ENCODE data around the gene PUS1. TPM values are rescaled to one million over a fixed set of nuclear protein-coding genes. Genes with fewer than 3 reads are reported as not detected.

Gene PUS1
- polyA plus RNA-seq, 1 experiment = 11.4 TPM

DNA sequence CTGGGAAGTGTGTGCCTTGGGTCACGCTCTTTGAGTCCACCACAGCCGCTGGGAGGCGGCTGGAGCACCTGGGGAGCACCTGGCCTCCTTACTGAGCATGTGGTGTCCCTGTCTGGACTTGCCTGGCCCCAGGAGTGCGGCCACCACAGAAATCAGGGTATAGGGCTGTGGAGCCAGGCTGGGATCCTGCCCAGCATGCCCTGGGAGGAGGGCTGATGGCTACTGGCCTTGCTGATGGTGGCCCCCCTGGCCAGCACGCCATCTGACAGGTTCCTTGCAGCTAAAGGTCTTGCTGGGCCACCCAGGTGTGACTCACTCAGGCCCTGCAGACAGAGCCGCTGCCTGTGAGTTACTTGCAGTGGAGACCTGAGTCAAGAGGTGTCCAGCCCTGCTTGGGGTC is 28.7 kb upstream of the PUS1 start:
- TF ChIP-seq CTCF (IDR thresholded peaks at IDR 0.05; ENCODE audit: low read depth, low read length) = no peak
- no peak overlapping the region for H3K4me3 ChIP-seq (ENCODE audit: low read depth, low read length)
- no peaks in the 10 kb centered on the region; the same call in 1 of the 2 replicates for H3K9me3 ChIP-seq (ENCODE audit: control insufficient read depth, insufficient read depth, low read length)
- CTCF ChIA-PET = no interaction called here
- POLR2A ChIA-PET = no interaction called here
- no peak overlapping the region for H3K27ac ChIP-seq (ENCODE audit: low read depth, low read length)
- no peaks in the 10 kb centered on the region for H3K27me3 ChIP-seq (ENCODE audit: control insufficient read depth, insufficient read depth, low read length)
- no peak for DNase-seq (ENCODE audit: low read depth, low spot score)

DNA sequence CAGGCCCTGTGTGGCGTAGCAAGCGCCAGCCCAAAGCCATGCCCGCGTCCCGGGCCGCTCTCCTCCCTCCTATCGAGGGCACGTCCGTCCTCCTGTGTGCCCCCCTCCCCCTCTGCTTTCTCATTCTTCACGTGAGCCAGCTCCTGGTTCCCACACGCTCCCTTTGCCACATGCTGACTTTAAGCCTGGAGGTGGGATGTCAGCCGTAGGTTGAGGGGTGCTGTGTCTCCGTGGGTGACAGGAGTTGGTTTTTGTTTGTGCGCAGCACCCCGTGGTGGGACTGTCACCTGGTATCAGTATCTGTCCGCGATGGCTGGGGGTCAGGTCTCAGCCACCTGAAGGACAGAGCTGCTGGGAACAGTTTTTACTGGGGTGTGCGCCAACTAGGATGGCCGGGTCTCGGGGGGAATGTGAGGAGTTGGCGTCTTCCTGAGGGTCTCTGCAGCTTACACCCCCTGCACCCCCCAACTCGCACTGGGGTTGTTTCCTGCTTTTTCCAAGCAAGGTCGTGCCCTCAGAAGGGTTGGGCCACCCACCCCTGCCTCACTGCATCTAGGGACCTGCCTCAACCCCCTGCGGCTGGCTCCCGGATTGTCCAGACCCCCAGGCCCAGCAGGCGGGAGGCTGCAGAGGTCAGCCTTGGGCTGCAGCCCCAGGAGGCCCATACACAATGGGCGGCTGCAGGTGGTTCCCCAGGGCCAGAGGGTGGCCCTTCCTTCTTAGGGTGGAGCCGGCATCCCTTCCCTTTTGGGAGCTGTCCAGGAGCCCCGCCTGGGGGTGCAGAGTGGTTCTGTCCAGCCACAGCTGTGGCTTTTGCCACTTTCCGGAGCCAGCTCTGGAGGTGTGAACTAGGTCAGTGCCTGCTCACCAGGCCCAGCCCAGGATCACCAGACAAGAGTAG is 27.4 kb upstream of the PUS1 start:
- CTCF ChIA-PET = no interaction called here
- no peak for TF ChIP-seq CTCF (IDR thresholded peaks at IDR 0.05; ENCODE audit: low read depth, low read length)

DNA sequence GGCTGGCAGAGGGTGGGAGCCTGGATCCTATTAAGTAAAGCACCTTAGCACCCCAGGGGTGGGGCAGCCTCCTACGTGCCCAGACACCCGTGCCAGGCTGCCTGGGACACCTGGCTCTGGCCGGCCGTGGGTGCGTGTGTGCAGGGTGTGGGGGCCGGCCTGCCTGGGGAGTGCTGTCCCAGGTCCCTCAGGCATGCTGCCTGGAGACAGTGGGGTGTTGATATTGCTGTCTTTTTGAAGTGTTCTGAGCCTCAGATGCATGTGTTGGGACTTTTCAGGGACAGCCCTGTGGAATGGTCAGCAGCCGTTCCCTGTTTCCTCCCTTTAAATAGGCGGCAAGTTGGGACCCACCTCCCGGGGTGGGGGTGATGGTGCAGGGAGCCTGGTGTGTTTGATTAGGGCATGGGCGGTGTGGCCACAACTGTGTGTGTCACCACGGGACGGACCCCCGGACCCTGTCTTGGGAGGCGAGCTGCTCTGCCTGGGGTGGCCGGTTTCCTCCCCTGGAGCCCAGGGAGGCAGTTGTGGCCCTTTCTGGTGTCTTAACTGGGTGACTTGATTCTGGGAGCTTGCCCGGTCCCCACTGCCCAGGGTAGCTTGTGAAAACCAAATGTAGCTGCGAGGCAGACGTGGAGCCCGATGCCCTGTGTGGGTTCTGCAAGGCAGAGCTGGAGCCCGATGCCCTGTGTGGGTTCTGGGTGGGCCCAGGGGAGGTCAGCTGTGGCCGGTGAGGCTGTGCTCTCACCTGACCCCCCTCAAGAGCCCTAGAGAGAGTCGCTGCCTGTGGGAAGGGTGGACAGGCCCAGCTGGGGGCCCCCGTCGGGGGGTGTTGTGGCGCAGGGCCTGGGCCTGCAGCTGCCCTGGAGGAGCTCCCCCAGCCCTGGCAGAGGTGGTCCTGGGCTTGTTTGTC is 26.5 kb upstream of the PUS1 start:
- TF ChIP-seq CTCF (IDR thresholded peaks at IDR 0.05; ENCODE audit: low read depth, low read length) = no peak
- ChIA-PET POLR2A (no interaction called here), CTCF (no interaction called here)
- Histone ChIP-seq H3K27me3 (ENCODE audit: control insufficient read depth, insufficient read depth, low read length) (no peaks in the 10 kb centered on the region), H3K27ac (ENCODE audit: low read depth, low read length) (no peak overlapping the region), H3K4me3 (ENCODE audit: low read depth, low read length) (no peak overlapping the region), H3K9me3 (ENCODE audit: control insufficient read depth, insufficient read depth, low read length) (no peaks in the 10 kb centered on the region; the same call in 1 of the 2 replicates)
- DNase-seq (ENCODE audit: low read depth, low spot score) = no peak

More for the DNA sequence above, 27.4 kb upstream of the PUS1 start:
- Histone ChIP-seq H3K27ac (ENCODE audit: low read depth, low read length) (no peak overlapping the region), H3K4me3 (ENCODE audit: low read depth, low read length) (no peak overlapping the region), H3K27me3 (ENCODE audit: control insufficient read depth, insufficient read depth, low read length) (no peaks in the 10 kb centered on the region), H3K9me3 (ENCODE audit: control insufficient read depth, insufficient read depth, low read length) (no peaks in the 10 kb centered on the region)
- POLR2A ChIA-PET = interaction anchor here (0.6 kb wide), 1 partner anchor 44 kb away, joined by 4 read pairs; no protein-coding TSS in a partner anchor
- no peak for DNase-seq (ENCODE audit: low read depth, low spot score)

GRCh38 chr12:131903270-131904255 is 25.5 kb upstream of the PUS1 start:
- CTCF ChIA-PET = no interaction called here
- Histone ChIP-seq H3K4me3 (ENCODE audit: low read depth, low read length) (no peak overlapping the region), H3K9me3 (ENCODE audit: control insufficient read depth, insufficient read depth, low read length) (no peaks in the 10 kb centered on the region; the same call in 1 of the 2 replicates), H3K27ac (ENCODE audit: low read depth, low read length) (no peak overlapping the region), H3K27me3 (ENCODE audit: control insufficient read depth, insufficient read depth, low read length) (no peaks in the 10 kb centered on the region)
- no peak for TF ChIP-seq CTCF (IDR thresholded peaks at IDR 0.05; ENCODE audit: low read depth, low read length)
- POLR2A ChIA-PET = no interaction called here
- DNase-seq (ENCODE audit: low read depth, low spot score) = no peak
